Body of pancreas (tissue), 4 donors: Measurements from ENCODE around the gene ZSCAN5B. TPM values are rescaled to one million over a fixed set of nuclear protein-coding genes. Genes with fewer than 3 reads are reported as not detected.
A peak's percentile ranks its signal among the peaks of the same experiment; 100 is the strongest.

Experiments
- ATAC-seq: fragments of 150-250 bp; one replicate; pipeline ENCODE4 v1.9.1; 2016
- DNase-seq, 4 donors: peaks; one replicate each; pipeline ENCODE4 v3.0.0-alpha.2; 2019
- H3K27ac ChIP-seq, 4 donors: fragments of 200-600 bp; sonication (generic); 1 replicate in 3 of 4; 2 replicates in 1 of 4; pipeline versions ENCODE4 v1.5.1 to v1.6.1; 2016 to 2019; ENCODE audit warnings: mild to moderate bottlenecking in 1 of 4, mixed read lengths in 1 of 4, moderate library complexity in 1 of 4
- H3K27me3 ChIP-seq, 2 donors: fragments of 200-600 bp; sonication (generic); one replicate each; pipeline ENCODE4 v1.6.0; 2016; ENCODE audit warnings: mild to moderate bottlenecking in 1 of 2
- H3K36me3 ChIP-seq, 2 donors: fragments of 200-600 bp; sonication (generic); replicated peaks in 1 of 2; 2 replicates each; pipeline ENCODE4 v1.5.1; 2016; ENCODE audit warnings: low read depth in 2 of 2; ENCODE audit not compliant: insufficient read depth in 1 of 2
- H3K4me1 ChIP-seq: fragments of 200-600 bp; sonication (generic); one replicate; pipeline ENCODE4 v1.6.0; 2016
- H3K4me3 ChIP-seq, 2 donors: fragments of 200-600 bp; sonication (generic); 1 replicate in 1 of 2; 2 replicates in 1 of 2; pipeline ENCODE4 v1.5.1; 2016 to 2019
- H3K9me3 ChIP-seq, 3 donors: fragments of 200-600 bp; sonication (generic); 1 replicate in 2 of 3; 2 replicates in 1 of 3; pipeline ENCODE4 v1.5.1; 2016
- POLR2A ChIP-seq, 3 donors: fragments of 450-650 bp; IDR thresholded peaks; one replicate each; pipeline ENCODE4 v1.6.1; 2016; ENCODE audit warnings: antibody characterized with exemption in 3 of 3, mild to moderate bottlenecking in 2 of 3
- WGBS, 2 donors: methylation state at CpG; one replicate each; pipeline ENCODE4 v1.1.5; 2017; 5-methylcytosine and 5-hydroxymethylcytosine counted together
- intact Hi-C: fragments of 100-400 bp; cut with DNase I; formaldehyde crosslinking; loops from one replicate; pipeline ENCODE4 v1.15.1; 2023
- total RNA-seq, 2 donors: library from RNA; depleted of rRNA; stranded (reverse); fragments of >200 nt; gene quantifications; one replicate each; pipeline ENCODE4 v1.1.0, GENCODE V29; 2016
- TF ChIP-seq, protein P1 (sequence below), 7 experiments: fragments of 450-650 bp in 4 of 7; fragments of 200-600 bp in 3 of 7; sonication (generic) in 3 of 7; IDR thresholded peaks; one replicate each; pipeline ENCODE4 v1.5.1; 2016 to 2019; ENCODE audit warnings: antibody characterized with exemption in 7 of 7

Gene ZSCAN5B
- total RNA-seq, 2 donors from 2014 or later = not detected

DNA sequence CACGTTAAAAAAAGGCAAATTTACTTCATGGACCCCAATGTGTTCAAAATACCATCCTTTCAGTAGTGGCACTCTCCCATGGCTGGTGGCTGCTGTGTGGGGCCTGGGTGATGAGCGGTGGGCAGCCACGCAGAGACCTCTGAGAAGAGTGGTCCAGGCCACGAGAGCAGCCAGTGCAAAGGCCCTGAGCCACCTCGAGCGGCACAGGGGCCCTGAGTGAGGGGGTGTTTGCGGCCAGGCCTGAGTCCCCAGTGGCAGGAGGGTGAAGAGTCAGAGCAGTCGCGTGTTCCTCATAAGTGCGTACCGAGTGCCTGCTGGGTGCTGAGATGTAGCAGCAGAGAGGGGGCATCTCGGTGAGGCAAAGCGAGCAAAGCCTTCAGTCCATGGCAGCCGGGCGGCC is 49.5 kb downstream of the ZSCAN5B start:
- Histone ChIP-seq H3K4me3 (no peak overlapping the region), H3K9me3 (no peaks in the 10 kb centered on the region), H3K4me1 (peaks cover 68% of the 10 kb centered on the region), H3K27me3 (no peaks in the 10 kb centered on the region), H3K36me3 (peaks cover 0 to 2% of the 10 kb centered on the region in 2 donors), H3K27ac (peak overlapping the region in 2 of 4 donors; percentile 95 to 98)
- no peak for TF ChIP-seq POLR2A (IDR thresholded peaks at IDR 0.05)
- TF ChIP-seq, protein P1, sequence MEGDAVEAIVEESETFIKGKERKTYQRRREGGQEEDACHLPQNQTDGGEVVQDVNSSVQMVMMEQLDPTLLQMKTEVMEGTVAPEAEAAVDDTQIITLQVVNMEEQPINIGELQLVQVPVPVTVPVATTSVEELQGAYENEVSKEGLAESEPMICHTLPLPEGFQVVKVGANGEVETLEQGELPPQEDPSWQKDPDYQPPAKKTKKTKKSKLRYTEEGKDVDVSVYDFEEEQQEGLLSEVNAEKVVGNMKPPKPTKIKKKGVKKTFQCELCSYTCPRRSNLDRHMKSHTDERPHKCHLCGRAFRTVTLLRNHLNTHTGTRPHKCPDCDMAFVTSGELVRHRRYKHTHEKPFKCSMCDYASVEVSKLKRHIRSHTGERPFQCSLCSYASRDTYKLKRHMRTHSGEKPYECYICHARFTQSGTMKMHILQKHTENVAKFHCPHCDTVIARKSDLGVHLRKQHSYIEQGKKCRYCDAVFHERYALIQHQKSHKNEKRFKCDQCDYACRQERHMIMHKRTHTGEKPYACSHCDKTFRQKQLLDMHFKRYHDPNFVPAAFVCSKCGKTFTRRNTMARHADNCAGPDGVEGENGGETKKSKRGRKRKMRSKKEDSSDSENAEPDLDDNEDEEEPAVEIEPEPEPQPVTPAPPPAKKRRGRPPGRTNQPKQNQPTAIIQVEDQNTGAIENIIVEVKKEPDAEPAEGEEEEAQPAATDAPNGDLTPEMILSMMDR (IDR thresholded peaks at IDR 0.05) = no peak
- intact Hi-C loops = loop anchor here (5.0 kb wide), 1 partner anchor 41 kb away; no protein-coding TSS in a partner anchor
- ATAC-seq = no peak
- WGBS, 2 donors = 90 to 92% methylated on average over 12 to 15 of the region's 15 CpGs
- DNase-seq = no peak

- DNase-seq (peak in 3 of 4 donors; percentile 42 to 52 (median 43)), ATAC-seq (peak; percentile 17)
- TF ChIP-seq, protein P1 (IDR thresholded peaks at IDR 0.05) = no peak
- TF ChIP-seq POLR2A (IDR thresholded peaks at IDR 0.05) = no peak
- intact Hi-C loops = loop anchor here (5.0 kb wide), 1 partner anchor 40 kb away; no protein-coding TSS in a partner anchor
- Histone ChIP-seq H3K27me3 (no peaks in the 10 kb centered on the region), H3K4me1 (peaks cover 68% of the 10 kb centered on the region), H3K27ac (peak overlapping the region; percentile 58 to 98 (median 94)), H3K36me3 (peaks cover 0 to 2% of the 10 kb centered on the region in 2 donors), H3K9me3 (no peaks in the 10 kb centered on the region), H3K4me3 (no peak overlapping the region)
- 31% methylated on average over 21 of the region's 22 CpGs; no CpG with 5 or more reads in 1 of the 2 donors for WGBS, 2 donors
Observed at GRCh38 chr19:56147307-56147706, 50.3 kb downstream of the ZSCAN5B start.

- intact Hi-C loops = loop anchor here (5.0 kb wide), 1 partner anchor 40 kb away; no protein-coding TSS in a partner anchor
- ATAC-seq (peak; percentile 21), DNase-seq (peak; percentile 57 to 73 (median 68))
- no peak overlapping the region for H3K4me3 ChIP-seq
- peak in 2 of 3 donors; percentile 52 to 53 for TF ChIP-seq POLR2A (IDR thresholded peaks at IDR 0.05)
- TF ChIP-seq, protein P1 (IDR thresholded peaks at IDR 0.05) = no peak
- peak overlapping the region; percentile 58 to 98 (median 94) for H3K27ac ChIP-seq
- peaks cover 0 to 2% of the 10 kb centered on the region in 2 donors for H3K36me3 ChIP-seq
- H3K9me3 ChIP-seq = no peaks in the 10 kb centered on the region
- H3K27me3 ChIP-seq = no peaks in the 10 kb centered on the region
- peaks cover 68% of the 10 kb centered on the region for H3K4me1 ChIP-seq
- WGBS, 2 donors = 46 to 57% methylated on average over 2 to 28 of the region's 31 CpGs
Observed at GRCh38 chr19:56146904-56147303, 50.7 kb downstream of the ZSCAN5B start.

GRCh38 chr19:56145698-56146097 is 51.9 kb downstream of the ZSCAN5B start:
- Histone ChIP-seq H3K36me3 (peaks cover 0 to 2% of the 10 kb centered on the region in 2 donors), H3K4me3 (no peak overlapping the region), H3K27ac (peak overlapping the region; percentile 40 to 98 (median 94)), H3K9me3 (no peaks in the 10 kb centered on the region), H3K4me1 (peaks cover 66% of the 10 kb centered on the region), H3K27me3 (no peaks in the 10 kb centered on the region)
- intact Hi-C loops = loop anchor here (5.0 kb wide), 1 partner anchor 38 kb away; no protein-coding TSS in a partner anchor
- ATAC-seq (no peak), DNase-seq (peak; percentile 60 to 84 (median 68))
- 49 to 71% methylated on average over 4 to 10 of the region's 10 CpGs for WGBS, 2 donors
- TF ChIP-seq POLR2A (IDR thresholded peaks at IDR 0.05) = peak in 2 of 3 donors; percentile 57 to 73
- TF ChIP-seq, protein P1 (IDR thresholded peaks at IDR 0.05) = peak in 1 of 7 experiments; percentile 3
